GM12878 (cell line): ENCODE data around the gene TUBGCP2.

ENCODE experiments used
- ATF3 ChIP-seq: IDR thresholded peaks from 2 replicates; pipeline ENCODE4 v1.6.1; 2011; ENCODE audit warnings: low read depth, mild to moderate bottlenecking, low read length, moderate library complexity, borderline replicate concordance; ENCODE audit errors: extremely low read depth
- CTCF ChIP-seq, 3 experiments: IDR thresholded peaks in 2 of 3; conservative IDR thresholded peaks in 1 of 3; 2 replicates each; pipeline ENCODE4 v1.5.1; 2011; ENCODE audit warnings: low read depth in 3 of 3, low read length in 3 of 3, mild to moderate bottlenecking in 3 of 3, control low read depth in 2 of 3, moderate library complexity in 2 of 3, inconsistent platforms in 1 of 3, mixed read lengths in 1 of 3; ENCODE audit not compliant: control insufficient read depth in 2 of 3, insufficient read depth in 1 of 3; ENCODE audit errors: extremely low read depth in 1 of 3
- DPF2 ChIP-seq: fragments of 450-650 bp; IDR thresholded peaks from 2 replicates; pipeline ENCODE4 v1.6.1; 2017; ENCODE audit warnings: mild to moderate bottlenecking
- EZH2 ChIP-seq: IDR thresholded peaks from 2 replicates; pipeline ENCODE4 v1.6.1; 2012; ENCODE audit warnings: low read depth, mild to moderate bottlenecking, control low read depth, inconsistent platforms, low read length, borderline replicate concordance; ENCODE audit not compliant: control insufficient read depth
- FOS ChIP-seq: IDR thresholded peaks from 3 replicates; pipeline ENCODE4 v1.6.1; 2011; ENCODE audit warnings: borderline replicate concordance; ENCODE audit not compliant: insufficient read length; ENCODE audit errors: extremely low read depth
- LARP7 ChIP-seq: fragments of 450-650 bp; IDR thresholded peaks from 2 replicates; pipeline ENCODE4 v1.6.1; 2017; ENCODE audit warnings: mild to moderate bottlenecking
- POLR2AphosphoS5 ChIP-seq: IDR thresholded peaks from 2 replicates; pipeline ENCODE4 v1.6.1; 2011; ENCODE audit warnings: mild to moderate bottlenecking, low read length, inconsistent platforms
- RAD51 ChIP-seq: fragments of 450-650 bp; IDR thresholded peaks from 2 replicates; pipeline ENCODE4 v1.6.1; 2016; ENCODE audit warnings: moderate library complexity, mild to moderate bottlenecking, inconsistent platforms
- RBBP5 ChIP-seq: fragments of 200-600 bp; sonication (generic); conservative IDR thresholded peaks from 2 replicates; pipeline ENCODE4 v1.6.1; 2016
- REST ChIP-seq: IDR thresholded peaks from 2 replicates; pipeline ENCODE4 v1.6.1; 2012; ENCODE audit warnings: mild to moderate bottlenecking, low read depth, low read length
- TARDBP ChIP-seq: IDR thresholded peaks from 2 replicates; pipeline ENCODE4 v1.6.1; 2016; ENCODE audit warnings: borderline replicate concordance

GRCh38 chr10:133230044-133230361 is 78.7 kb downstream of the TUBGCP2 start, which contains the start of gene UTF1:
- TF ChIP-seq DPF2 (no peak), RBBP5 (no peak), POLR2AphosphoS5 (no peak), RAD51 (no peak), CTCF (IDR thresholded peaks at IDR 0.05 in 2 of 3, conservative IDR thresholded peaks at IDR 0.05 in 1 of 3; ENCODE audit: control insufficient read depth in 2 of 3, extremely low read depth in 1 of 3, insufficient read depth in 1 of 3, low read depth in 3 of 3, low read length in 3 of 3) (no peak), REST (no peak), EZH2 (no peak), FOS (no peak), LARP7 (no peak), ATF3 (no peak), TARDBP (no peak)
